ENCODE measurements around the gene ATP6V1C2.

DNA sequence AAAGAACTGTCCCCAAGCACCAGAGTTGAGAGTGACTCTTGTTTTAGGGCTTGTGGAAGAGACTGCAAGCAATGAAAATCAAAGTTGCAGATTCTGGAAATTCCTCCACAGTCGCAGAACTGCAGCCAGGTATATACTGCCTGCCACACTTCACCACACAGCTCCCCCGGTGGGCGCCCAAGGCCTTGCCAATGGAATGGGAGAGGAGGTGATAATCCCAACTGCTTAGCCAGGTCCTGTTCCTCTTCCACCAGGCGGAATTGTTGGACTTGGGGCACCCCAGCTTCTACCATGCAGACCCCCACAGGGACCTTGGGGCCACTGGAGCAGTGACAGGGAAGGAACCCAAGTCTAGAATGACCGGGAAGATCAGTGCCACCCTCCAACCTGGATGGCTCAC is 96.0 kb downstream of the ATP6V1C2 start:
- TF ChIP-seq, protein P1, sequence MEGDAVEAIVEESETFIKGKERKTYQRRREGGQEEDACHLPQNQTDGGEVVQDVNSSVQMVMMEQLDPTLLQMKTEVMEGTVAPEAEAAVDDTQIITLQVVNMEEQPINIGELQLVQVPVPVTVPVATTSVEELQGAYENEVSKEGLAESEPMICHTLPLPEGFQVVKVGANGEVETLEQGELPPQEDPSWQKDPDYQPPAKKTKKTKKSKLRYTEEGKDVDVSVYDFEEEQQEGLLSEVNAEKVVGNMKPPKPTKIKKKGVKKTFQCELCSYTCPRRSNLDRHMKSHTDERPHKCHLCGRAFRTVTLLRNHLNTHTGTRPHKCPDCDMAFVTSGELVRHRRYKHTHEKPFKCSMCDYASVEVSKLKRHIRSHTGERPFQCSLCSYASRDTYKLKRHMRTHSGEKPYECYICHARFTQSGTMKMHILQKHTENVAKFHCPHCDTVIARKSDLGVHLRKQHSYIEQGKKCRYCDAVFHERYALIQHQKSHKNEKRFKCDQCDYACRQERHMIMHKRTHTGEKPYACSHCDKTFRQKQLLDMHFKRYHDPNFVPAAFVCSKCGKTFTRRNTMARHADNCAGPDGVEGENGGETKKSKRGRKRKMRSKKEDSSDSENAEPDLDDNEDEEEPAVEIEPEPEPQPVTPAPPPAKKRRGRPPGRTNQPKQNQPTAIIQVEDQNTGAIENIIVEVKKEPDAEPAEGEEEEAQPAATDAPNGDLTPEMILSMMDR (IDR thresholded peaks at IDR 0.05): no peak
- TF ChIP-seq POLR2AphosphoS5 (IDR thresholded peaks at IDR 0.05) (no peak), POLR2A (IDR thresholded peaks at IDR 0.05) (no peak), EP300 (IDR thresholded peaks at IDR 0.05) (no peak)
